Mesendoderm (in vitro differentiated cells): ENCODE measurements around the gene SCAF4.
"Not testable (repeated sequence)": the region's sequence is repeated elsewhere in the genome, so short reads cannot be mapped to it uniquely, and the experiment has no call there.

ENCODE experiments used
- DNase-seq: peaks from one replicate; pipeline ENCODE4 v3.0.0; 2013
- H2AK5ac ChIP-seq: 2 replicates; pipeline ENCODE4 v1.6.1; 2013; ENCODE audit warnings: low read length, inconsistent platforms
- H2BK120ac ChIP-seq: 2 replicates; pipeline ENCODE4 v1.6.1; 2013; ENCODE audit warnings: low read depth, mild to moderate bottlenecking, low read length, moderate library complexity, mixed read lengths
- H2BK15ac ChIP-seq: replicated peaks from 2 replicates; pipeline ENCODE4 v1.6.1; 2013; ENCODE audit warnings: low read depth, mild to moderate bottlenecking, moderate library complexity
- H2BK5ac ChIP-seq: 2 replicates; pipeline ENCODE4 v1.6.1; 2013; ENCODE audit warnings: low read length, inconsistent platforms
- H3K18ac ChIP-seq: 2 replicates; pipeline ENCODE4 v1.6.1; 2013; ENCODE audit warnings: mild to moderate bottlenecking, low read length, mixed read lengths
- H3K23ac ChIP-seq: one replicate; pipeline ENCODE4 v1.6.1; 2013; ENCODE audit warnings: low read length
- H3K27ac ChIP-seq: 2 replicates; pipeline ENCODE4 v1.5.1; 2013; ENCODE audit warnings: low read depth, mild to moderate bottlenecking, inconsistent platforms, low read length, moderate library complexity
- H3K27me3 ChIP-seq: 2 replicates; pipeline ENCODE4 v1.6.1; 2013; ENCODE audit warnings: low read length, control low read depth, mild to moderate bottlenecking, inconsistent platforms; ENCODE audit not compliant: insufficient read depth, poor library complexity
- H3K36me3 ChIP-seq: 2 replicates; pipeline ENCODE4 v1.6.1; 2013; ENCODE audit warnings: low read length, inconsistent platforms; ENCODE audit not compliant: control insufficient read depth, insufficient read depth
- H3K4ac ChIP-seq: one replicate; pipeline ENCODE4 v1.6.1; 2013; ENCODE audit warnings: low read depth, mild to moderate bottlenecking, low read length, moderate library complexity
- H3K4me1 ChIP-seq: 2 replicates; pipeline ENCODE4 v1.6.1; 2013; ENCODE audit warnings: low read depth, low read length, inconsistent platforms; ENCODE audit not compliant: control insufficient read depth
- H3K4me2 ChIP-seq: 2 replicates; pipeline ENCODE4 v1.6.1; 2013; ENCODE audit warnings: low read length
- H3K4me3 ChIP-seq: 2 replicates; pipeline ENCODE4 v1.5.1; 2013; ENCODE audit warnings: mild to moderate bottlenecking, low read length
- H3K56ac ChIP-seq: one replicate; pipeline ENCODE4 v1.6.1; 2013; ENCODE audit warnings: low read length
- H3K79me1 ChIP-seq: 2 replicates; pipeline ENCODE4 v1.6.1; 2013; ENCODE audit warnings: low read length, inconsistent platforms
- H3K79me2 ChIP-seq: 2 replicates; pipeline ENCODE4 v1.6.1; 2013; ENCODE audit warnings: mild to moderate bottlenecking, low read length; ENCODE audit not compliant: control insufficient read depth, insufficient read depth
- H3K9ac ChIP-seq: 2 replicates; pipeline ENCODE4 v1.6.1; 2013; ENCODE audit warnings: low read length, inconsistent platforms
- H4K5ac ChIP-seq: one replicate; pipeline ENCODE4 v1.6.1; 2013; ENCODE audit warnings: low read length
- H4K8ac ChIP-seq: one replicate; pipeline ENCODE4 v1.6.1; 2013; ENCODE audit warnings: low read depth, mild to moderate bottlenecking, control low read depth, low read length, moderate library complexity
- WGBS: extraction: QIAGEN DNeasy Blood & Tissue Kit; methylation state at CpG from one replicate; pipeline ENCODE4 v1.1.7; 2013; ENCODE audit warnings: low lambda C conversion rate, missing lambda C conversion rate; ENCODE audit not compliant: insufficient coverage; ENCODE audit errors: extremely low coverage; 5-methylcytosine and 5-hydroxymethylcytosine counted together

The SCAF4 gene

DNA sequence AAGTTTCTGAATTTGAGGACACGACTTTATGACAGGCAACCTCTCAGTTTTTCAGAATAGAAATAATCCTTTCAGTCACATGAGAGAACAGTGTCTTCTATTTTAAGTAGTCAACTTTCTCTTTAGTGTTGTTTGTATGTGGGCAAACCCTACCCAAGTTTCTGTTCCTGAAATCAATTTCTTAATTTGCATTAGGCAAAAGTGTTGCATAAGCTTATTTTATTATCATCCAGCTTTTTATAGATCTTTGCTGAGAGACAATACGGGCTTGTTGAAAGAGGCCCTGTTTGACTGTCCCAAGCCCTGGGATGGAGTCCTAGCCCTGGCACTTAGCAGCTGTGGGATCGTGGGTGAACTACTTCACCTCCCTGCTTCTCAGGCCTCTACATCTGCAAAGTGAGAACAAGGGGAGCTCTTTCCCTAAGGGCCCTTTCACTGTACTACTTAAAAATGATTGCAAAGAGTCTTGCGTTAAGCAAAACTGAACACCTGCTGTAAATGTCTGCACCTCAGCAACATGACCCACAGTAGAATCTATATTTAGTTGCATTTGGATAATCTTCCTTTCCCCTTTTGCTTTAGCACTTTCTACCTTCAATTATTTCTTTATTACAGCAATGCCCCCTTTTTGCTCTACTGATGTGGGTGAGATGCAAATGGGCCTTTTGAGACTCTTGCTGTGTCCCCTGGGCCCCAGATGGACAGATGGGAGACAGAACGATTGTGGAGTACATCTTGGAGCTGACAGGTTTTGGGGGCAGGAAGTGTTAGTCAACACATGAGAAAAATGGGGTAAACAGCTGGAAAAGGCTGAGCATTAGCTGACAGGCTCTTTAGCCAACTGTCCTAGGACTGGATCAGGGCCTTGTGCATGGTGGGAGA lies 41.0 kb upstream of the SCAF4 start:
- DNase-seq, result no peak

GRCh38 chr21:31771685-31772084 lies 39.8 kb upstream of the SCAF4 start:
- Histone ChIP-seq H3K4me2 (no peak overlapping the region), H3K4me3 (no peak overlapping the region), H2BK120ac (no peak overlapping the region), H3K23ac (no peak overlapping the region), H3K27ac (no peak overlapping the region), H3K4me1 (no peaks in the 10 kb centered on the region), H2AK5ac (no peak overlapping the region), H2BK5ac (no peak overlapping the region), H2BK15ac (no peak overlapping the region), H3K4ac (no peak overlapping the region), H3K79me2 (no peaks in the 10 kb centered on the region), H3K18ac (no peak overlapping the region), H4K5ac (no peak overlapping the region), H4K8ac (no peak overlapping the region), H3K36me3 (no peaks in the 10 kb centered on the region), H3K27me3 (no peaks in the 10 kb centered on the region), H3K9ac (no peak overlapping the region), H3K56ac (no peak overlapping the region), H3K79me1 (no peaks in the 10 kb centered on the region)
- no CpG with 5 or more reads among the region's 3 CpGs for WGBS
- DNase-seq, result no peak

More for the DNA sequence above, 41.0 kb upstream of the SCAF4 start:
- H4K5ac ChIP-seq, result no peak overlapping the region
- H3K9ac ChIP-seq, result no peak overlapping the region
- H2BK120ac ChIP-seq, result no peak overlapping the region
- H3K23ac ChIP-seq, result no peak overlapping the region
- no peak overlapping the region for H3K27ac ChIP-seq
- no peaks in the 10 kb centered on the region for H3K79me2 ChIP-seq
- H2BK15ac ChIP-seq, result no peak overlapping the region
- no CpG with 5 or more reads among the region's 5 CpGs for WGBS
- H2AK5ac ChIP-seq, result no peak overlapping the region
- no peaks in the 10 kb centered on the region for H3K36me3 ChIP-seq
- H3K4me2 ChIP-seq, result no peak overlapping the region
- H3K18ac ChIP-seq, result no peak overlapping the region
- H3K4me1 ChIP-seq, result no peaks in the 10 kb centered on the region
- no peak overlapping the region for H2BK5ac ChIP-seq
- no peak overlapping the region for H3K4ac ChIP-seq
- H3K79me1 ChIP-seq, result no peaks in the 10 kb centered on the region
- no peak overlapping the region for H3K4me3 ChIP-seq
- H3K27me3 ChIP-seq, result no peaks in the 10 kb centered on the region
- H3K56ac ChIP-seq, result no peak overlapping the region
- no peak overlapping the region for H4K8ac ChIP-seq

GRCh38 chr21:31768710-31769109 lies 36.8 kb upstream of the SCAF4 start:
- Histone ChIP-seq H3K4ac (no peak overlapping the region), H3K27me3 (no peaks in the 10 kb centered on the region), H2AK5ac (no peak overlapping the region), H3K9ac (no peak overlapping the region), H4K5ac (no peak overlapping the region), H3K36me3 (no peaks in the 10 kb centered on the region), H3K27ac (no peak overlapping the region), H2BK120ac (no peak overlapping the region), H3K4me1 (no peaks in the 10 kb centered on the region), H3K56ac (no peak overlapping the region), H3K4me2 (no peak overlapping the region), H3K23ac (no peak overlapping the region), H3K79me2 (no peaks in the 10 kb centered on the region), H4K8ac (no peak overlapping the region), H3K79me1 (no peaks in the 10 kb centered on the region), H3K18ac (no peak overlapping the region), H2BK15ac (no peak overlapping the region), H2BK5ac (no peak overlapping the region), H3K4me3 (no peak overlapping the region)
- DNase-seq, result no peak
- WGBS, result no CpG with 5 or more reads among the region's 1 CpG

DNA sequence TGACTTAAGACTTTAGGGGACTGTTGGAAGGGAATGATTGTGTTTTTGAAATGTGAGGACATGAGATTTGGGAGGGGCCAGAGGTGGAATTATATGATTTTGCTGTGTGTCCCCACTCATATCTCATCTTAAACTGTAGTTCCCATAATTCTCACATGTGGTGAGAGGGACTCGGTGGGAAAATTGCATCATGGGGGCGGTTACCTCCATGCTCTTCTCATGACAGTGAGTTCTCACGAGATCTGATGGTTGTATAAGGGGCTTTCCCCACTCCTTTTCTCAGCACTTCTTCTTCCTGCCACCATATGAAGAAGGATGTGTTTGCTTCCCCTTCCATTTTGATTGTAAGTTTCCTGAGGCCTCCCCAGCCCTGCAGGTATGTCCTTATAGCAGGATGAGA lies 35.0 kb upstream of the SCAF4 start:
- H3K4me1 ChIP-seq, result no peaks in the 10 kb centered on the region
- no peak overlapping the region for H2BK15ac ChIP-seq
- no peak overlapping the region for H4K8ac ChIP-seq
- H3K23ac ChIP-seq, result no peak overlapping the region
- no peaks in the 10 kb centered on the region for H3K27me3 ChIP-seq
- no peak overlapping the region for H3K4ac ChIP-seq
- no peak overlapping the region for H3K4me2 ChIP-seq
- no CpG with 5 or more reads among the region's 3 CpGs for WGBS
- H2BK120ac ChIP-seq, result no peak overlapping the region
- H4K5ac ChIP-seq, result no peak overlapping the region
- DNase-seq, result no peak
- H3K36me3 ChIP-seq, result no peaks in the 10 kb centered on the region
- no peak overlapping the region for H3K56ac ChIP-seq
- H3K18ac ChIP-seq, result no peak overlapping the region
- no peak overlapping the region for H2AK5ac ChIP-seq
- no peak overlapping the region for H3K4me3 ChIP-seq
- no peak overlapping the region for H3K27ac ChIP-seq
- H3K79me2 ChIP-seq, result no peaks in the 10 kb centered on the region
- no peaks in the 10 kb centered on the region for H3K79me1 ChIP-seq
- no peak overlapping the region for H2BK5ac ChIP-seq
- H3K9ac ChIP-seq, result no peak overlapping the region

- not testable (repeated sequence) for H3K4me1 ChIP-seq, H3K36me3 ChIP-seq, H4K5ac ChIP-seq, H3K27me3 ChIP-seq, H3K79me2 ChIP-seq, H3K27ac ChIP-seq, DNase-seq, H3K4ac ChIP-seq, H2BK120ac ChIP-seq, H3K4me3 ChIP-seq, H3K56ac ChIP-seq, H3K4me2 ChIP-seq, H2BK15ac ChIP-seq, H2BK5ac ChIP-seq, H4K8ac ChIP-seq, H3K18ac ChIP-seq, H2AK5ac ChIP-seq, H3K9ac ChIP-seq, H3K23ac ChIP-seq, H3K79me1 ChIP-seq
- no CpG with 5 or more reads among the region's 6 CpGs for WGBS
Observed at GRCh38 chr21:31765850-31766249, 33.9 kb upstream of the SCAF4 start.

GRCh38 chr21:31760931-31761330 lies 29.0 kb upstream of the SCAF4 start:
- Histone ChIP-seq H4K8ac (no peak overlapping the region), H3K4me1 (no peaks in the 10 kb centered on the region), H3K27me3 (no peaks in the 10 kb centered on the region), H2BK5ac (no peak overlapping the region), H3K56ac (no peak overlapping the region), H3K4me3 (no peak overlapping the region), H3K79me1 (no peaks in the 10 kb centered on the region), H3K23ac (no peak overlapping the region), H3K9ac (no peak overlapping the region), H3K36me3 (no peaks in the 10 kb centered on the region), H2AK5ac (no peak overlapping the region), H3K18ac (no peak overlapping the region), H3K4me2 (no peak overlapping the region), H4K5ac (no peak overlapping the region), H3K27ac (no peak overlapping the region), H3K4ac (no peak overlapping the region), H2BK15ac (no peak overlapping the region), H2BK120ac (no peak overlapping the region), H3K79me2 (no peaks in the 10 kb centered on the region)
- no CpG with 5 or more reads among the region's 4 CpGs for WGBS
- no peak for DNase-seq
